ENCODE data around the gene CCNJL. TPM values are rescaled to one million over a fixed set of nuclear protein-coding genes. Genes with fewer than 3 reads are reported as not detected.

The CCNJL gene
- total and polyA plus RNA-seq, 2 of the 8 experiments (the other 6 are each of a cell fraction or from before 2014, with no cell fraction given) = 34.6 to 44.7 TPM

DNA sequence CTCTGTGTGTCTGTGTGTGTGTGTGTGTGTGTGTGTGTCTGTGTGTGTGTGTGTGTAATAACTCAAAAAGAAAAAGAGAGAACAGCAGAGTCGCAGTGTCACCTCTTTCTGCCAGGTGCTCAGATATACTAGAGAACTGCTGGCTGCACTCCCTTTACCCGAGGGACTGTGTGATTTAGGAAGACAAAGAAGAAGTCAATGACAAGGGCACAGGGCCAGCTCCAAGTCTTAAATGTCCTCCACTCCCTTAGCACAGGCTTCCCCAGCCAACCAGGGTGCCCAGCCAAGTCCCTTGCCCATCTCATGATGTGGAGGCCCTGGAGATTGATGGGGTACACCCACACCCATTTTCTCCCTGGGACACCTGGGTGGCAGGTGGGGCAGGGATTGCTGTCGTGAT lies 8.7 kb downstream of the CCNJL start (continued):
- TF ChIP-seq HDAC2 (IDR thresholded peaks at IDR 0.05; ENCODE audit: borderline replicate concordance in 1 of 2, low read depth in 2 of 2, low read length in 2 of 2) (no peak), YY1 (IDR thresholded peaks at IDR 0.05; ENCODE audit: low read depth, low read length) (no peak), SP1 (IDR thresholded peaks at IDR 0.05; ENCODE audit: low read depth, low read length) (no peak)

Data from H1 (cell line).